SU-DHL-6 (cell line): ENCODE data around the gene ESF1.

Source experiments
- H2AFZ ChIP-seq: fragments of 200-600 bp; sonication (generic); 2 replicates; pipeline ENCODE4 v1.6.1; 2014; ENCODE audit warnings: low read depth, mild to moderate bottlenecking, moderate library complexity, mixed read lengths, antibody characterized with exemption, low read length; ENCODE audit not compliant: severe bottlenecking
- H3F3A ChIP-seq: fragments of 200-600 bp; shearing (Covaris generic); 2 replicates; pipeline ENCODE4 v1.6.0; 2016; ENCODE audit warnings: antibody characterized with exemption, mild to moderate bottlenecking; ENCODE audit not compliant: insufficient read depth
- H3K27ac ChIP-seq: fragments of 200-600 bp; sonication (generic); 2 replicates; pipeline ENCODE4 v1.5.1; 2016; ENCODE audit warnings: low read depth, mild to moderate bottlenecking, low read length, moderate library complexity, mixed read lengths
- H3K27me3 ChIP-seq: fragments of 200-600 bp; sonication (generic), shearing (Covaris generic); 2 replicates; pipeline ENCODE4 v1.6.0; 2014; ENCODE audit warnings: mild to moderate bottlenecking, low read length
- H3K36me3 ChIP-seq: fragments of 200-600 bp; sonication (generic); 2 replicates; pipeline ENCODE4 v1.6.1; 2014; ENCODE audit warnings: mild to moderate bottlenecking, low read length, mixed read lengths
- H3K4me2 ChIP-seq: fragments of 300-600, 200-600 bp; shearing (Covaris generic), sonication (generic); 2 replicates; pipeline ENCODE4 v1.6.0; 2014; ENCODE audit warnings: low read length, low read depth, mild to moderate bottlenecking; ENCODE audit not compliant: poor library complexity, severe bottlenecking
- H3K4me3 ChIP-seq: fragments of 200-600 bp; sonication (generic); 2 replicates; pipeline ENCODE4 v1.5.1; 2014; ENCODE audit warnings: antibody characterized with exemption, low read length, mild to moderate bottlenecking, mixed read lengths; ENCODE audit not compliant: insufficient read depth, poor library complexity, severe bottlenecking
- H3K79me2 ChIP-seq: fragments of 200-600 bp; sonication (generic); 2 replicates; pipeline ENCODE4 v1.6.1; 2014; ENCODE audit warnings: mild to moderate bottlenecking, low read length, moderate library complexity; ENCODE audit not compliant: insufficient read depth
- H3K9ac ChIP-seq: fragments of 200-600 bp; sonication (generic); 2 replicates; pipeline ENCODE4 v1.7.0; 2014; ENCODE audit warnings: mild to moderate bottlenecking, low read length
- H3K9me2 ChIP-seq: fragments of 200-600 bp; sonication (generic); replicated peaks from 2 replicates; pipeline ENCODE4 v1.6.1; 2014; ENCODE audit warnings: low read length; ENCODE audit not compliant: insufficient read depth
- H3K9me3 ChIP-seq: fragments of 200-600 bp; sonication (generic); 2 replicates; pipeline ENCODE4 v1.6.1; 2014; ENCODE audit warnings: low read length, mixed read lengths; ENCODE audit not compliant: insufficient read depth
- H4K20me1 ChIP-seq: fragments of 200-600 bp; sonication (generic); 2 replicates; pipeline ENCODE4 v1.6.1; 2014; ENCODE audit warnings: low read depth, mild to moderate bottlenecking, antibody characterized with exemption, low read length, moderate library complexity, mixed read lengths
- EZH2phosphoT487 ChIP-seq: fragments of 200-600 bp; sonication (generic), shearing (Covaris generic); conservative IDR thresholded peaks from 2 replicates; pipeline ENCODE4 v1.6.1; 2018; ENCODE audit warnings: mild to moderate bottlenecking, antibody characterized with exemption, low read length, moderate library complexity, mixed read lengths
- TF ChIP-seq, protein P1 (sequence below): fragments of 200-600 bp; sonication (generic); IDR thresholded peaks from one replicate; pipeline ENCODE4 v1.5.1; 2017; ENCODE audit warnings: antibody characterized with exemption, mild to moderate bottlenecking, low read length, moderate library complexity; ENCODE audit not compliant: insufficient read depth, poor library complexity, severe bottlenecking

The ESF1 gene

DNA sequence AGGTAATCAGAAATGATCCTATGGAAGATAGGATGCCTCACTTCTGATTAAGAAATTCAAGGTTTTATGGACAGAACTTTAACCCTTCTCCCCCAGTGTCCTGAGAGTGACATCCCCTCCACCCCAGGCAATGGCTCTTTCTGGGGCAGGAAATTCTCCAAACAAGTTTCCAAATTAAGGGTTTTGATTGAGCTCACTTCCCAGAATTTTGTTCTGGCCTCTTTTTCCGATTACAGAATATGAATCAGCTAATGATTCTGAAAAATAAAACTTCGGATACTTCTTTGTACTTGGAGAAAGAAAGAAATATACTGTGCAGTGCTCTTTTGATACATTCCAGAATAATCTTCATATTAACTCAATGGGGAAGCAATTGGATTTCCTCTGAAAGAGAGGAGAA lies 113.2 kb downstream of the ESF1 start:
- Histone ChIP-seq H3K4me2 (no peak overlapping the region), H3K9me2 (no peaks in the 10 kb centered on the region), H3K36me3 (no peaks in the 10 kb centered on the region), H4K20me1 (no peaks in the 10 kb centered on the region), H3F3A (no peaks in the 10 kb centered on the region), H3K9ac (no peak overlapping the region), H3K27ac (no peak overlapping the region), H3K79me2 (no peaks in the 10 kb centered on the region), H2AFZ (no peak overlapping the region), H3K9me3 (no peaks in the 10 kb centered on the region), H3K4me3 (no peak overlapping the region), H3K27me3 (no peaks in the 10 kb centered on the region)
- TF ChIP-seq, protein P1, sequence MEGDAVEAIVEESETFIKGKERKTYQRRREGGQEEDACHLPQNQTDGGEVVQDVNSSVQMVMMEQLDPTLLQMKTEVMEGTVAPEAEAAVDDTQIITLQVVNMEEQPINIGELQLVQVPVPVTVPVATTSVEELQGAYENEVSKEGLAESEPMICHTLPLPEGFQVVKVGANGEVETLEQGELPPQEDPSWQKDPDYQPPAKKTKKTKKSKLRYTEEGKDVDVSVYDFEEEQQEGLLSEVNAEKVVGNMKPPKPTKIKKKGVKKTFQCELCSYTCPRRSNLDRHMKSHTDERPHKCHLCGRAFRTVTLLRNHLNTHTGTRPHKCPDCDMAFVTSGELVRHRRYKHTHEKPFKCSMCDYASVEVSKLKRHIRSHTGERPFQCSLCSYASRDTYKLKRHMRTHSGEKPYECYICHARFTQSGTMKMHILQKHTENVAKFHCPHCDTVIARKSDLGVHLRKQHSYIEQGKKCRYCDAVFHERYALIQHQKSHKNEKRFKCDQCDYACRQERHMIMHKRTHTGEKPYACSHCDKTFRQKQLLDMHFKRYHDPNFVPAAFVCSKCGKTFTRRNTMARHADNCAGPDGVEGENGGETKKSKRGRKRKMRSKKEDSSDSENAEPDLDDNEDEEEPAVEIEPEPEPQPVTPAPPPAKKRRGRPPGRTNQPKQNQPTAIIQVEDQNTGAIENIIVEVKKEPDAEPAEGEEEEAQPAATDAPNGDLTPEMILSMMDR = no peak
- TF ChIP-seq EZH2phosphoT487 = no peak

DNA sequence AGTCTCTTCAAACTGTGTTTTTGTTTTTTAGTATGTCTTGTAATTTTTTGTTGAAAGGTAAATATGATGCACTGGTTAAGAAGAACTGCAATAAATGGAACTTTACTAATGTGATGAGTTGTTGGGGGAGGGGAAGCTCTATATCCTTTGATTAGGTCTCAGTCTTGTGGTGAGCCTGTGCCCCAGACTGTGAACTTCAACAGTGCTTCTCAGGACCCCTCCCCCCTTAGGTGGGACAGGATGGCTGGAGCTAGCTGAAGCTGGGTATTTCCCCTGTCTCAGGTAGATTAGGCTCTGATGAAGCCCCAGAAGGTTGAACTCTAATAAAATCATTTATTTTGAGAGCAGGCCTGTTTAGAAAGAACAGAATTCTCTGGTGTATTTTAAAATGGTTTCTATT lies 114.6 kb downstream of the ESF1 start:
- no peak for TF ChIP-seq EZH2phosphoT487
- TF ChIP-seq, protein P1 = no peak
- Histone ChIP-seq H3K27me3 (no peaks in the 10 kb centered on the region), H3K9me3 (no peaks in the 10 kb centered on the region), H3K27ac (no peak overlapping the region), H3K36me3 (no peaks in the 10 kb centered on the region), H3K79me2 (no peaks in the 10 kb centered on the region), H3K9ac (no peak overlapping the region), H2AFZ (no peak overlapping the region), H3K4me3 (no peak overlapping the region), H4K20me1 (no peaks in the 10 kb centered on the region), H3K4me2 (no peak overlapping the region), H3K9me2 (no peaks in the 10 kb centered on the region), H3F3A (no peaks in the 10 kb centered on the region)

DNA sequence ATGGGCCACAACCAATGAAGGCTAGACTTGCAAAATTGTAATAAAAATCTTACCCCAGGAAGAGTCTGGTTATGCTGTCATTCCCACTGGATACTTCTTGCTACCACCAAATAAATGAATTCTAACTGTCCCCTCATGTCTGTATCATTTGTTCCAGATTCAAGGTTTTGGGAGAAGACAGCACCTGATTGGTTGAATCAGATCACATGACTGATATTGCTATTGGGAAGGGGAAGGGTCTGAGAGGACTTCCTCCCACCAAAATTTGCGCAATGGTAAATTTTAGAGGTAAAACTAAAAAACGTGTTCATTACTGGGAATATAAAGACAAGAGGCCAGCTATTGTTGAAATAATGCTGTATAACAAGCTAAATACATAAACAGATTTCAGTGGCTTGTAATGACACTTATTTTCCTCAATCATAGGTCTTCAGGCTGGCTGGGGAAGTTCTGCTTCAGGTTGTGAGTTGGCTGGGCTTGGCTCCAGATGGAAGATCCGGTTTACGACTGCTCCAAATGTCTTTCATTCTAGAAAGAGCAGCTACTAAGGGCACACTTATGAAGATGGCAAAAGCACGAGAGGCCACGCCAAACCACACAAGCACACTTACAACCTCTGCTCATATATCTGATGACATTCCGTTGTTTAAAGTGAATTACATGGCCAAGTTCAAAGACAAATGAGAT lies 118.9 kb downstream of the ESF1 start:
- no peak overlapping the region for H2AFZ ChIP-seq
- H3K9me3 ChIP-seq = no peaks in the 10 kb centered on the region
- H3K27ac ChIP-seq = no peak overlapping the region
- no peaks in the 10 kb centered on the region for H3K27me3 ChIP-seq
- H3K36me3 ChIP-seq = no peaks in the 10 kb centered on the region
- H3K9ac ChIP-seq = no peak overlapping the region
- no peaks in the 10 kb centered on the region for H3F3A ChIP-seq
- H3K4me3 ChIP-seq = no peak overlapping the region
- no peaks in the 10 kb centered on the region for H4K20me1 ChIP-seq
- H3K79me2 ChIP-seq = no peaks in the 10 kb centered on the region
- no peak overlapping the region for H3K4me2 ChIP-seq
- TF ChIP-seq, protein P1 = no peak
- TF ChIP-seq EZH2phosphoT487 = no peak
- H3K9me2 ChIP-seq = no peaks in the 10 kb centered on the region
